Vagina (tissue), 2 donors: ENCODE data around the gene PFDN1.

ENCODE experiments used
- CTCF ChIP-seq, 3 experiments: fragments of 450-650 bp in 2 of 3; fragments of 200-600 bp in 1 of 3; sonication (generic) in 1 of 3; IDR thresholded peaks; one replicate each; pipeline ENCODE4 v1.5.1; 2017 to 2019; ENCODE audit warnings: antibody characterized with exemption in 3 of 3, mild to moderate bottlenecking in 2 of 3, moderate library complexity in 2 of 3
- POLR2A ChIP-seq, 2 donors: fragments of 450-650 bp; IDR thresholded peaks; one replicate each; pipeline ENCODE4 v1.6.1; 2017; ENCODE audit warnings: antibody characterized with exemption in 2 of 2, mild to moderate bottlenecking in 2 of 2, moderate library complexity in 2 of 2
- POLR2AphosphoS5 ChIP-seq, 2 donors: sonication (generic); formaldehyde crosslinking; IDR thresholded peaks; one replicate each; pipeline ENCODE4 v1.9.0; 2017; ENCODE audit warnings: antibody characterized with exemption in 2 of 2, mild to moderate bottlenecking in 2 of 2, low read depth in 1 of 2; ENCODE audit not compliant: insufficient read depth in 1 of 2

- TF ChIP-seq CTCF (IDR thresholded peaks at IDR 0.05) (no peak), POLR2A (IDR thresholded peaks at IDR 0.05) (no peak), POLR2AphosphoS5 (IDR thresholded peaks at IDR 0.05; ENCODE audit: insufficient read depth in 1 of 2, low read depth in 1 of 2) (no peak)
These were observed 82.2 kb downstream of the PFDN1 start for GRCh38 chr5:140220698-140221064.
